IMR-90 (cell line): ENCODE results near the gene MYH9. TPM values are rescaled to one million over a fixed set of nuclear protein-coding genes. Genes with fewer than 3 reads are reported as not detected.

Experiments
- ATAC-seq: fragments of 200-7000 bp; cut with Tn5 transposase; 2 replicates; pipeline ENCODE4 v1.9.1; 2020; ENCODE audit warnings: low read depth, mild to moderate bottlenecking, moderate library complexity
- BruUV-seq: library from RNA; stranded (reverse); fragments of 400-500 nt; replicated peaks from 2 replicates; lab custom pipeline; 2021; lab: Mats Ljungman, UMichigan
- CTCF ChIA-PET: fragments of 300-600 bp; formaldehyde crosslinking; extraction: SDS; loops from one replicate; lab custom pipeline; 2021; ENCODE audit warnings: antibody characterized with exemption; lab: Yijun Ruan, JAX
- POLR2A ChIA-PET: fragments of 300-600 bp; sonication (Branson Sonifier 250); formaldehyde crosslinking; loops from one replicate; lab custom pipeline; 2022; ENCODE audit warnings: antibody characterized with exemption; ENCODE audit not compliant: unreplicated experiment; lab: Charles Lee
- DNase-seq: peaks from one replicate; pipeline ENCODE4 v3.0.0; 2013
- H2AFZ ChIP-seq: replicated peaks from 2 replicates; pipeline ENCODE3; 2013; ENCODE audit warnings: low read length, mild to moderate bottlenecking; ENCODE audit not compliant: poor library complexity
- H2AK5ac ChIP-seq: 2 replicates; pipeline ENCODE4 v1.6.1; 2013; ENCODE audit warnings: low read depth, low read length, inconsistent platforms
- H2AK9ac ChIP-seq: replicated peaks from 2 replicates; pipeline ENCODE3; 2013; ENCODE audit warnings: mild to moderate bottlenecking, low read depth, low read length, moderate library complexity; ENCODE audit not compliant: poor library complexity
- H2BK120ac ChIP-seq: 2 replicates; pipeline ENCODE4 v1.6.1; 2013; ENCODE audit warnings: low read depth, low read length, inconsistent platforms
- H2BK15ac ChIP-seq: 3 replicates; pipeline ENCODE4 v1.6.1; 2013; ENCODE audit warnings: low read depth, low read length, inconsistent platforms
- H2BK20ac ChIP-seq: 2 replicates; pipeline ENCODE4 v1.6.1; 2013; ENCODE audit warnings: low read depth, mild to moderate bottlenecking, inconsistent platforms, low read length, moderate library complexity
- H2BK5ac ChIP-seq: 2 replicates; pipeline ENCODE4 v1.6.1; 2013; ENCODE audit warnings: mild to moderate bottlenecking, low read depth, low read length, inconsistent platforms; ENCODE audit not compliant: poor library complexity, severe bottlenecking
- H3K14ac ChIP-seq: replicated peaks from 2 replicates; pipeline ENCODE4 v1.6.1; 2013; ENCODE audit warnings: low read depth, low read length, inconsistent platforms
- H3K18ac ChIP-seq: 2 replicates; pipeline ENCODE4 v1.6.1; 2013; ENCODE audit warnings: low read depth, low read length, control low read depth
- H3K23ac ChIP-seq: 2 replicates; pipeline ENCODE4 v1.6.1; 2013; ENCODE audit warnings: low read depth, low read length, inconsistent platforms
- H3K27ac ChIP-seq: 2 replicates; pipeline ENCODE4 v1.5.1; 2013; ENCODE audit warnings: mild to moderate bottlenecking, control low read depth, low read length; ENCODE audit not compliant: insufficient read depth
- H3K27me3 ChIP-seq: 2 replicates; pipeline ENCODE4 v1.6.1; 2013; ENCODE audit warnings: low read length; ENCODE audit not compliant: control insufficient read depth, insufficient read depth
- H3K36me3 ChIP-seq: 2 replicates; pipeline ENCODE4 v1.6.1; 2013; ENCODE audit warnings: low read length, mixed read lengths; ENCODE audit not compliant: control insufficient read depth, insufficient read depth
- H3K4ac ChIP-seq: 2 replicates; pipeline ENCODE4 v1.6.1; 2013; ENCODE audit warnings: low read depth, low read length, inconsistent platforms
- H3K4me1 ChIP-seq: 2 replicates; pipeline ENCODE4 v1.6.1; 2013; ENCODE audit warnings: low read length, mixed read lengths; ENCODE audit not compliant: control insufficient read depth, insufficient read depth
- H3K4me2 ChIP-seq: 2 replicates; pipeline ENCODE4 v1.6.1; 2013; ENCODE audit warnings: low read depth, mild to moderate bottlenecking, control low read depth, low read length, moderate library complexity
- H3K4me3 ChIP-seq: 2 replicates; pipeline ENCODE4 v1.5.1; 2013; ENCODE audit warnings: low read depth, mild to moderate bottlenecking, control low read depth, low read length, moderate library complexity; ENCODE audit not compliant: insufficient read depth
- H3K56ac ChIP-seq: 2 replicates; pipeline ENCODE4 v1.6.1; 2013; ENCODE audit warnings: low read length, inconsistent platforms; ENCODE audit not compliant: insufficient read depth; ENCODE audit errors: extremely low read depth
- H3K79me1 ChIP-seq, 2 experiments: 2 replicates each; pipeline ENCODE4 v1.6.1; 2013; ENCODE audit warnings: low read length in 2 of 2, inconsistent platforms in 1 of 2, low read depth in 1 of 2
- H3K9ac ChIP-seq: 2 replicates; pipeline ENCODE4 v1.6.1; 2013; ENCODE audit warnings: low read depth, low read length, control low read depth
- H3K9me1 ChIP-seq: 2 replicates; pipeline ENCODE4 v1.6.1; 2013; ENCODE audit warnings: low read length, inconsistent platforms; ENCODE audit not compliant: insufficient read depth
- H3K9me3 ChIP-seq: 2 replicates; pipeline ENCODE4 v1.6.1; 2013; ENCODE audit warnings: low read length; ENCODE audit not compliant: control insufficient read depth, insufficient read depth
- H4K20me1 ChIP-seq: 2 replicates; pipeline ENCODE4 v1.6.1; 2013; ENCODE audit warnings: low read length, inconsistent platforms; ENCODE audit not compliant: insufficient read depth
- H4K5ac ChIP-seq: 2 replicates; pipeline ENCODE4 v1.6.1; 2013; ENCODE audit warnings: mild to moderate bottlenecking, low read depth, low read length, control low read depth
- H4K8ac ChIP-seq, 2 experiments: 2 replicates each; pipeline ENCODE4 v1.6.1; 2013; ENCODE audit warnings: low read depth in 2 of 2, low read length in 2 of 2, control low read depth in 1 of 2, inconsistent platforms in 1 of 2
- H4K91ac ChIP-seq: 2 replicates; pipeline ENCODE4 v1.6.1; 2013; ENCODE audit warnings: low read depth, low read length, inconsistent platforms; ENCODE audit not compliant: insufficient read depth
- CEBPB ChIP-seq: IDR thresholded peaks from 2 replicates; pipeline ENCODE4 v1.6.1; 2012; ENCODE audit warnings: low read depth, low read length, improper control_type of control experiment
- MAZ ChIP-seq: IDR thresholded peaks from 2 replicates; pipeline ENCODE4 v1.6.1; 2012; ENCODE audit warnings: low read depth, mild to moderate bottlenecking, low read length, improper control_type of control experiment, moderate library complexity, borderline replicate concordance
- NFE2L2 ChIP-seq: fragments of 150-350 bp; IDR thresholded peaks from 2 replicates; pipeline ENCODE4 v1.6.1; 2016; ENCODE audit warnings: low read depth, mild to moderate bottlenecking, low read length
- POLR2A ChIP-seq: IDR thresholded peaks from 2 replicates; pipeline ENCODE4 v1.6.1; 2012; ENCODE audit warnings: mild to moderate bottlenecking, low read depth, low read length
- RAD21 ChIP-seq: IDR thresholded peaks from 2 replicates; pipeline ENCODE4 v1.6.1; 2012; ENCODE audit warnings: low read length, improper control_type of control experiment
- WGBS, 2 experiments: methylation state at CpG; one replicate each; pipeline versions ENCODE4 v1.1.5 to v1.1.7; 2013; ENCODE audit warnings: missing lambda C conversion rate in 2 of 2; ENCODE audit not compliant: insufficient read length in 1 of 2; ENCODE audit errors: extremely low coverage in 2 of 2; 5-methylcytosine and 5-hydroxymethylcytosine counted together
- dilution Hi-C: fragments of 300-500 bp; cut with HindIII; formaldehyde crosslinking; loops from one replicate; pipeline ENCODE4 v1.14.3; 2018; ENCODE audit warnings: low sequenced_read_pairs; ENCODE audit not compliant: unreplicated experiment
- in situ Hi-C: fragments of 300-500 bp; cut with MboI; formaldehyde crosslinking; loops from 3 replicates; pipeline ENCODE4 v1.14.3; 2019; ENCODE audit warnings: low sequenced_read_pairs, inconsistent platforms, mixed read lengths
- intact Hi-C: fragments of 100-400 bp; cut with micrococcal nuclease; formaldehyde crosslinking; loops from 2 replicates; pipeline ENCODE4 v1.10.0; 2022
- polyA plus RNA-seq, 3 experiments: library from polyadenylated mRNA; depleted of rRNA; stranded (reverse); fragments of >200 nt; gene quantifications; 2 replicates each; pipeline ENCODE4 v1.2.3, GENCODE V29; 2012; ENCODE audit warnings: low replicate concordance in 1 of 3
- total RNA-seq: library from RNA; depleted of rRNA; stranded (reverse); fragments of >200 nt; gene quantifications from 2 replicates; pipeline ENCODE4 v1.2.3, GENCODE V29; 2012
- TF ChIP-seq, protein P1 (sequence below): fragments of 150-350 bp; IDR thresholded peaks from 2 replicates; pipeline ENCODE4 v1.6.1; 2017; ENCODE audit warnings: mild to moderate bottlenecking, antibody characterized with exemption, low read length, low read depth

The MYH9 gene
- total and polyA plus RNA-seq, 2 of the 4 experiments (the other 2 are of a cell fraction), result 475 to 554 TPM

DNA sequence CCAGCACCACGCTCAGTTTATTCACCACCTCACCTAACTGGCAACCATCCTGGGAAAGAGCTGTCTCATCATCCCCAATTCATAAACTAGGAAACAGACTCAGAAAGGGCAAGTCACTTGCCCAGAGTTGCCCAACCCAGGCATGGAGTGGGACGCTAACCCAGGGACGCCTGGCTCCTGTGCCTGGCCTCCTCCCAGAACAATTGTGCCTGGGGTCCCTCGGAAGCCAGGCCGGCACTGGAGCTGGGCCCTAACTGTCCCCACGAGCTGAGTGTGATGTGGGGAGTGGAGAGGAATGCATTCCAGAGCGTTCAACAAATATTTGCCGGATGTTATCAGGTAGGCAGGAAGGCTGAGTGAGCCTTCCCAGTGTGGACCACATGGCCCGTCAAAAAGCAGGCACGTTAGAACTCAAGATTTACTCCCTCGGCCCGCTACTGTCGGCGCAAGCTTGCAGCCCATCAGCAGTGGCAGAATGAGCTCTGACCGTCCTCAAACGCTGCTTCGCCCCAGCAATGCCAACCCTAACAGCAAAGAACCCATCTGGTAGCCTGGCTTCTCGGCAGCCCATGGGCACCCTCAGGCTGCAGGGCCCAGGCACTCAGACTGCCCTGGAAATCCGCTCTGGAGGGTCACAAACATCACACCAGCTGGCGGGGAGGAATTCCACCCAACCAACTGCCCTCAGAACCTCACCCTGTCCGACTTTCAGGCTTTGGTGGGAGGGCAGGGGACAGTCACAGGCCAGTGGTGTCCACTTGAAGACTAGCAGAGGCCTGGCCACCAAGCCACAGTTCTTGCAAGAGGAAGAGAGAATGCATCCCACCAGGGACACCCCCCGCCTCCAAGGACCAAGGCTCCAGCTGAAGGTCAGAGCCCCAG lies 35.6 kb downstream of the MYH9 start:
- in situ Hi-C loops, result no loop called here
- Histone ChIP-seq H3K56ac (peak overlapping the region; percentile 79), H3K9me3 (no peaks in the 10 kb centered on the region), H3K4ac (peak overlapping the region; percentile 91), H3K27ac (peak overlapping the region; percentile 90), H3K23ac (peak overlapping the region; percentile 96), H2BK15ac (peak overlapping the region; percentile 4; the same call in 2 of the 3 replicates), H4K8ac (peak overlapping the region; percentile 79 to 80), H2BK120ac (peak overlapping the region; percentile 56), H2AK9ac (peak overlapping the region; percentile 49), H4K91ac (peak overlapping the region; percentile 91), H3K27me3 (no peaks in the 10 kb centered on the region), H3K9ac (peak overlapping the region; percentile 60), H3K4me2 (peak overlapping the region; percentile 13), H3K4me1 (peaks cover 51% of the 10 kb centered on the region), H2AK5ac (peak overlapping the region; percentile 91), H3K9me1 (peaks cover 39% of the 10 kb centered on the region), H3K4me3 (no peak overlapping the region), H3K36me3 (peaks cover 23% of the 10 kb centered on the region), H4K20me1 (peaks cover 98% of the 10 kb centered on the region), H2BK5ac (peak overlapping the region; percentile 88), H4K5ac (peak overlapping the region; percentile 27), H2BK20ac (peak overlapping the region; percentile 59; the same call in 1 of the 2 replicates), H3K79me1 (peaks cover 0 to 48% of the 10 kb centered on the region in 2 experiments; a peak in 2 of 4 replicates), H3K14ac (peak overlapping the region; percentile 89), H3K18ac (peak overlapping the region; percentile 71), H2AFZ (no peak overlapping the region)
- POLR2A ChIA-PET, result no interaction called here
- ATAC-seq (peak; percentile 2), DNase-seq (no peak)
- TF ChIP-seq CEBPB (peak; percentile 81), NFE2L2 (peak; percentile 23; the same call in 1 of the 2 replicates), MAZ (peak; percentile 7; the same call in 1 of the 2 replicates), RAD21 (no peak), POLR2A (no peak)
- TF ChIP-seq, protein P1, sequence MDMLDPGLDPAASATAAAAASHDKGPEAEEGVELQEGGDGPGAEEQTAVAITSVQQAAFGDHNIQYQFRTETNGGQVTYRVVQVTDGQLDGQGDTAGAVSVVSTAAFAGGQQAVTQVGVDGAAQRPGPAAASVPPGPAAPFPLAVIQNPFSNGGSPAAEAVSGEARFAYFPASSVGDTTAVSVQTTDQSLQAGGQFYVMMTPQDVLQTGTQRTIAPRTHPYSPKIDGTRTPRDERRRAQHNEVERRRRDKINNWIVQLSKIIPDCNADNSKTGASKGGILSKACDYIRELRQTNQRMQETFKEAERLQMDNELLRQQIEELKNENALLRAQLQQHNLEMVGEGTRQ, result no peak
- CTCF ChIA-PET, result interaction anchor here (1.2 kb wide), 1 partner anchor 91 kb away, joined by 4 read pairs; no protein-coding TSS in a partner anchor
- WGBS, 2 experiments, result 63% methylated on average over 12 of the region's 22 CpGs; no CpG with 5 or more reads in 1 of the 2 experiments
- dilution Hi-C loops, result no loop called here
- intact Hi-C loops, result no loop called here
- no TSS peak for BruUV-seq
